ENCODE results near the gene GHR. TPM values are rescaled to one million over a fixed set of nuclear protein-coding genes. Genes with fewer than 3 reads are reported as not detected.
"Not testable (repeated sequence)": the region's sequence is repeated elsewhere in the genome, so short reads cannot be mapped to it uniquely, and the experiment has no call there.

GHR gene
- total RNA-seq, 4 donors from 2014 or later = 1.8 to 12.4 (median 3.7) TPM

GRCh38 chr5:42653705-42654104 is 230.5 kb downstream of the GHR start:
- no peaks in the 10 kb centered on the region for H3K27me3 ChIP-seq
- DNase-seq = no peak
- H3K4me1 ChIP-seq = no peaks in the 10 kb centered on the region
- no peak overlapping the region for H3K4me3 ChIP-seq
- no peak for TF ChIP-seq POLR2A (IDR thresholded peaks at IDR 0.05)
- no peak for TF ChIP-seq CTCF (IDR thresholded peaks at IDR 0.05)
- no peaks in the 10 kb centered on the region for H3K9me3 ChIP-seq
- no peak overlapping the region for H3K27ac ChIP-seq
- H3K36me3 ChIP-seq = no peaks in the 10 kb centered on the region

DNA sequence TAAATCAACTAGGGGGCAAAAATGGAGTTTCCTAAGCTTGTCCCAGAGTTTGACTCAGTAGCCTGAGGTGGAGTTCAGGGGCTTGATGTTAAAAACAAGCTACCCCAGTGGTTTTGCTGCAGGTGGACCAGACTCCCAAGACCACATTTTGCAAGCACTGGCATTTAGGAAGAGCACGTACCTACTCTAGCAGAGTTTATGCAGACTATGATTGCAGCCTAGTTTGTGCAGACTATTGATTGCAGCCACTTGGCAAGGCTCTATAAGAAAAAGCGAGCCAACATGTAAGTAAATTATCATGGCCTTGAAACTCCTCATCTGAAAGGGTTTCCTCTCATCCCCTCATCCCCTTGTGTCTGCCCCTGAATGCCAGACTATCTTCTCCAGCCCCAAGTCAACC is 231.4 kb downstream of the GHR start:
- Histone ChIP-seq H3K4me1 (no peaks in the 10 kb centered on the region), H3K36me3 (no peaks in the 10 kb centered on the region), H3K27me3 (no peaks in the 10 kb centered on the region), H3K27ac (no peak overlapping the region), H3K9me3 (no peaks in the 10 kb centered on the region), H3K4me3 (no peak overlapping the region)
- no peak for TF ChIP-seq CTCF (IDR thresholded peaks at IDR 0.05)
- no peak for TF ChIP-seq POLR2A (IDR thresholded peaks at IDR 0.05)
- no peak for DNase-seq

GRCh38 chr5:42655982-42656650 is 232.9 kb downstream of the GHR start:
- Histone ChIP-seq H3K36me3 (no peaks in the 10 kb centered on the region), H3K4me1 (no peaks in the 10 kb centered on the region), H3K27me3 (no peaks in the 10 kb centered on the region), H3K9me3 (no peaks in the 10 kb centered on the region), H3K27ac (no peak overlapping the region), H3K4me3 (no peak overlapping the region)
- no peak for TF ChIP-seq POLR2A (IDR thresholded peaks at IDR 0.05)
- TF ChIP-seq CTCF (IDR thresholded peaks at IDR 0.05) = no peak
- no peak for DNase-seq

GRCh38 chr5:42656651-42657015 is 233.4 kb downstream of the GHR start:
- TF ChIP-seq CTCF (IDR thresholded peaks at IDR 0.05) (peak in 1 of 6 experiments; percentile 25), POLR2A (IDR thresholded peaks at IDR 0.05) (no peak)
- Histone ChIP-seq H3K36me3 (no peaks in the 10 kb centered on the region), H3K4me3 (no peak overlapping the region), H3K9me3 (no peaks in the 10 kb centered on the region), H3K27me3 (no peaks in the 10 kb centered on the region), H3K27ac (no peak overlapping the region), H3K4me1 (no peaks in the 10 kb centered on the region)
- no peak for DNase-seq

DNA sequence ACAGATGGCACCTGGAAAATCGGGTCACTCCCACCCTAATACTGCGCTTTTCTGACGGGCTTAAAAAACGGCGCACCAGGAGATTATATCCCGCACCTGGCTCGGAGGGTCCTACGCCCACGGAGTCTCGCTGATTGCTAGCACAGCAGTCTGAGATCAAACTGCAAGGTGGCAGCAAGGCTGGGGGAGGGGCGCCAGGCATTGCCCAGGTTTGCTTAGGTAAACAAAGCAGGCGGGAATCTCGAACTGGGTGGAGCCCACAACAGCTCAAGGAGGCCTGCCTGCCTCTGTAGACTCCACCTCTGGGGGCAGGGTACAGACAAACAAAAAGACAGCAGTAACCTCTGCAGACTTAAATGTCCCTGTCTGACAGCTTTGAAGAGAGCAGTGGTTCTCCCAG is 236.6 kb downstream of the GHR start:
- not testable (repeated sequence) for H3K27ac ChIP-seq, H3K27me3 ChIP-seq, H3K9me3 ChIP-seq, H3K36me3 ChIP-seq, DNase-seq, H3K4me3 ChIP-seq, H3K4me1 ChIP-seq

GRCh38 chr5:42665857-42666256 is 242.6 kb downstream of the GHR start:
- Histone ChIP-seq H3K27me3 (no peaks in the 10 kb centered on the region), H3K4me3 (no peak overlapping the region), H3K36me3 (no peaks in the 10 kb centered on the region), H3K4me1 (no peaks in the 10 kb centered on the region), H3K9me3 (no peaks in the 10 kb centered on the region), H3K27ac (no peak overlapping the region)
- no peak for TF ChIP-seq CTCF (IDR thresholded peaks at IDR 0.05)
- TF ChIP-seq POLR2A (IDR thresholded peaks at IDR 0.05) = no peak
- no peak for DNase-seq
